Measurements from ENCODE around the gene ATF6. TPM values are rescaled to one million over a fixed set of nuclear protein-coding genes. Genes with fewer than 3 reads are reported as not detected.

The ATF6 gene
- total RNA-seq, 2 donors from 2014 or later: 14.4 to 19.8 TPM

DNA sequence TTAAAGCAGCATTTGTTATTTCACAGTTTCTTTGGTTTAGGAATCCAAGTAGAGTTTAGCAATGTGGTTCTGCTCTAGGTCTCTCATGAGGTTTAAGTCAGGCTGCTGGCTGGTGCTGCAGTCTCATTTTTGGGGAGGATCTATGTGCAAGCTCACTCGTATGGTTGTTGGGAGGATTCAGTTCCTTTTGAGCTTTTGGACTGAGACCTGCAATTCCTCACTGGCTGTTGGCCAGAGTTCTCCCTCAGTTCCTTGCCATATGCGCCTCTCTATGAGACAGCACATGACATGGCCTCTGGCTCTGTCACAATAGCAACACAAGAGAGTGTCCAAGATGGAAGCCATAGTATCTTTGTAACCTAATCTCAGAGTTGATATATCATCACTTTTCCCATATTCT is 166.5 kb downstream of the ATF6 start:
- Histone ChIP-seq H3K36me3 (ENCODE audit: control insufficient read depth, insufficient read depth, low read length) (no peaks in the 10 kb centered on the region), H3K27ac (ENCODE audit: low read depth, low read length) (no peak overlapping the region), H3K9ac (ENCODE audit: extremely low read depth, low read length, poor library complexity, severe bottlenecking) (no peak overlapping the region), H3K4me3 (ENCODE audit: low read length) (no peak overlapping the region), H3K9me3 (ENCODE audit: control insufficient read depth, low read length) (no peaks in the 10 kb centered on the region), H3K27me3 (ENCODE audit: control insufficient read depth, insufficient read depth, low read length, poor library complexity, severe bottlenecking) (no peaks in the 10 kb centered on the region), H3K4me1 (ENCODE audit: control insufficient read depth, insufficient read depth, low read length) (no peaks in the 10 kb centered on the region)
- peaks cover 3% of the 10 kb centered on the region for H3K36me3 Mint-ChIP-seq (ENCODE audit: low read depth)
- no peak overlapping the region for H3K4me3 Mint-ChIP-seq
- H3K27me3 Mint-ChIP-seq (ENCODE audit: insufficient read depth): no peaks in the 10 kb centered on the region
- no peak overlapping the region for H3K27ac Mint-ChIP-seq
- TF ChIP-seq, protein P1, sequence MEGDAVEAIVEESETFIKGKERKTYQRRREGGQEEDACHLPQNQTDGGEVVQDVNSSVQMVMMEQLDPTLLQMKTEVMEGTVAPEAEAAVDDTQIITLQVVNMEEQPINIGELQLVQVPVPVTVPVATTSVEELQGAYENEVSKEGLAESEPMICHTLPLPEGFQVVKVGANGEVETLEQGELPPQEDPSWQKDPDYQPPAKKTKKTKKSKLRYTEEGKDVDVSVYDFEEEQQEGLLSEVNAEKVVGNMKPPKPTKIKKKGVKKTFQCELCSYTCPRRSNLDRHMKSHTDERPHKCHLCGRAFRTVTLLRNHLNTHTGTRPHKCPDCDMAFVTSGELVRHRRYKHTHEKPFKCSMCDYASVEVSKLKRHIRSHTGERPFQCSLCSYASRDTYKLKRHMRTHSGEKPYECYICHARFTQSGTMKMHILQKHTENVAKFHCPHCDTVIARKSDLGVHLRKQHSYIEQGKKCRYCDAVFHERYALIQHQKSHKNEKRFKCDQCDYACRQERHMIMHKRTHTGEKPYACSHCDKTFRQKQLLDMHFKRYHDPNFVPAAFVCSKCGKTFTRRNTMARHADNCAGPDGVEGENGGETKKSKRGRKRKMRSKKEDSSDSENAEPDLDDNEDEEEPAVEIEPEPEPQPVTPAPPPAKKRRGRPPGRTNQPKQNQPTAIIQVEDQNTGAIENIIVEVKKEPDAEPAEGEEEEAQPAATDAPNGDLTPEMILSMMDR (conservative IDR thresholded peaks at IDR 0.05): no peak
- H3K9me3 Mint-ChIP-seq: no peaks in the 10 kb centered on the region
- H3K4me1 Mint-ChIP-seq: no peaks in the 10 kb centered on the region
- DNase-seq: no peak
- 91 to 93% methylated on average over 1 to 2 of the region's 2 CpGs for WGBS, 2 experiments (ENCODE audit: insufficient coverage in 1 of 2, insufficient read length in 1 of 2)

DNA sequence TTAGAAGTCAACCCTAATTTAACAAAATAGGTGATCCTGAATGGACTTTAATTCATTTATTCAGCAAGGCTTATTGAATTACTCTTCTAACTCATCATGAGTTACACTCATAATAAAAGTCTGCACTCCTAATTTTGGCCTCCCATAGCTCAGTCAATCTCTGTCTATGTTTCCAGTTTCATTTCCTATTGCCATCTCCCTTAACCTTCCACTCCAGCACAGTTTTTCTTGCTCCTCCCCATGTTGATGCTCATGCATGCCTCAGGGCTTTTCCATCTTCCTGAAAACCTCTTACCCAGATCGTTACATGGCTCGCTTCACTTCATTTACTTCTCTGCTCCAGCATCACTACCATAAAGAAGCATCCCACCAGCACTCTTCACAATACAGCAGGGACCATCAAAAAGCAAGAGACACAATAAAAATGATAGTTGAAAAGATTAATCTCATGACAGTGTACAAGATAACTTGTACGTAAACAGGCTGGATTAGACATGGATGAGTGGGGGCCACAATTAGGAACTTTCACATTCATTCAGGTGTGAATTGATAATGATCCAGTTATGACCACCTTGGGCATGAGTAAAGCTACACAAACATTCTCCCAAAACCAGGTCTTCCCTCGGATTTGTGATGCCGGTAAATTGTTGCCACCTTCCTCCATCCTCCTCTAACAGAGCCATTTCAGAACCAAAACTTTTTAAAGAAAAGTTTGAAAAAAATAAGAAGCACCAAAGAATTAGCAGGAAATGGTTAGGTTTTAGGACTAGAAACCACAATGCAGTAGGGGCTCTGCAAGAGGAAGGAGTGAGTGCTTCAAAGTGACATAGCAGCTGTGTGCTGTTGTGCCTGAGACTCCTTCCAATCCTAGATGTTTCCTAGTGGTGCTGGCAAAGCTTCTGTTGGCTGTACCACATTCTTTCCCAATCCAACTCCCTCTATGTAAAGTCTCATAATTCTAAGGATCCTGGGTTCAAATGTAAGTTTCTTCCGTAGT is 167.8 kb downstream of the ATF6 start:
- Histone ChIP-seq H3K4me1 (ENCODE audit: control insufficient read depth, insufficient read depth, low read length) (no peaks in the 10 kb centered on the region), H3K27me3 (ENCODE audit: control insufficient read depth, insufficient read depth, low read length, poor library complexity, severe bottlenecking) (no peaks in the 10 kb centered on the region), H3K4me3 (ENCODE audit: low read length) (no peak overlapping the region), H3K27ac (ENCODE audit: low read depth, low read length) (no peak overlapping the region), H3K9me3 (ENCODE audit: control insufficient read depth, low read length) (no peaks in the 10 kb centered on the region), H3K9ac (ENCODE audit: extremely low read depth, low read length, poor library complexity, severe bottlenecking) (no peak overlapping the region), H3K36me3 (ENCODE audit: control insufficient read depth, insufficient read depth, low read length) (no peaks in the 10 kb centered on the region)
- H3K27me3 Mint-ChIP-seq (ENCODE audit: insufficient read depth): no peaks in the 10 kb centered on the region
- DNase-seq: no peak
- WGBS, 2 experiments (ENCODE audit: insufficient coverage in 1 of 2, insufficient read length in 1 of 2): 87 to 89% methylated on average over 4 to 6 of the region's 6 CpGs
- TF ChIP-seq, protein P1 (conservative IDR thresholded peaks at IDR 0.05): no peak
- no peaks in the 10 kb centered on the region for H3K4me1 Mint-ChIP-seq
- H3K27ac Mint-ChIP-seq: no peak overlapping the region
- H3K36me3 Mint-ChIP-seq (ENCODE audit: low read depth): peaks cover 3% of the 10 kb centered on the region
- H3K4me3 Mint-ChIP-seq: no peak overlapping the region
- no peaks in the 10 kb centered on the region for H3K9me3 Mint-ChIP-seq

DNA sequence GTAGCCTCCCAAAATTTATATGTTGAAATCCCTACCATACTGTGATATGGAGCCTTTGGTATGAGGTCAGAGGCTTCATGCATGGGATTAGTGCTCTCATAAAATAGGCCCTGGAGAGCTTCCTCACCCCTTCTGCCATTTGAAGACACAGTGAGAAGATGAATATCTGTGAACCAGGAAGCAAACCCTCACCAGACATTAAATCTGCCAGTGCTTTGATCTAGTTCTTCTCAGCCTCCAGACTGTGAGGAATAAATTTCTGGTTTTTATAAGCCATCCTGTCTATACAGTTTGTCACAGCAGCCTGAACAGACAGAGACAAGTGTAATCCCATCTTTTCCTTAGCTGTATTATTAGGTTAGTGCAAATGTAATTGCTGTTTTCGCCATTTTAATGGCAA is 169.1 kb downstream of the ATF6 start:
- no peak overlapping the region for H3K9ac ChIP-seq (ENCODE audit: extremely low read depth, low read length, poor library complexity, severe bottlenecking)
- WGBS, 2 experiments (ENCODE audit: insufficient coverage in 1 of 2, insufficient read length in 1 of 2): 100% methylated on average over 1 of the region's 1 CpG; no CpG with 5 or more reads in 1 of the 2 experiments
- Mint-ChIP-seq H3K36me3 (ENCODE audit: low read depth) (peaks cover 3% of the 10 kb centered on the region), H3K27me3 (ENCODE audit: insufficient read depth) (no peaks in the 10 kb centered on the region), H3K9me3 (no peaks in the 10 kb centered on the region), H3K4me1 (no peaks in the 10 kb centered on the region), H3K27ac (no peak overlapping the region), H3K4me3 (no peak overlapping the region)
- H3K27me3 ChIP-seq (ENCODE audit: control insufficient read depth, insufficient read depth, low read length, poor library complexity, severe bottlenecking): no peaks in the 10 kb centered on the region
- H3K4me3 ChIP-seq (ENCODE audit: low read length): no peak overlapping the region
- H3K4me1 ChIP-seq (ENCODE audit: control insufficient read depth, insufficient read depth, low read length): no peaks in the 10 kb centered on the region
- no peak for DNase-seq
- no peaks in the 10 kb centered on the region for H3K9me3 ChIP-seq (ENCODE audit: control insufficient read depth, low read length)
- TF ChIP-seq, protein P1 (conservative IDR thresholded peaks at IDR 0.05): no peak
- no peak overlapping the region for H3K27ac ChIP-seq (ENCODE audit: low read depth, low read length)
- H3K36me3 ChIP-seq (ENCODE audit: control insufficient read depth, insufficient read depth, low read length): no peaks in the 10 kb centered on the region
